ENCODE measurements around the gene AXIN2. TPM values are rescaled to one million over a fixed set of nuclear protein-coding genes. Genes with fewer than 3 reads are reported as not detected.

Gene AXIN2
- total RNA-seq, 1 donor from 2014 or later: 88.7 TPM

- H3K36me3 Mint-ChIP-seq: no peaks in the 10 kb centered on the region
- H3K4me1 Mint-ChIP-seq: peaks cover 15% of the 10 kb centered on the region
- DNase-seq (ENCODE audit: low spot score in 2 of 2, unreplicated experiment in 2 of 2): peak in 1 of 2 experiments; percentile 55
- no peak overlapping the region for H3K4me3 Mint-ChIP-seq
- H3K27ac Mint-ChIP-seq: peak overlapping the region; percentile 91
- H3K27me3 Mint-ChIP-seq (ENCODE audit: low read depth): no peaks in the 10 kb centered on the region
- TF ChIP-seq, protein P1, sequence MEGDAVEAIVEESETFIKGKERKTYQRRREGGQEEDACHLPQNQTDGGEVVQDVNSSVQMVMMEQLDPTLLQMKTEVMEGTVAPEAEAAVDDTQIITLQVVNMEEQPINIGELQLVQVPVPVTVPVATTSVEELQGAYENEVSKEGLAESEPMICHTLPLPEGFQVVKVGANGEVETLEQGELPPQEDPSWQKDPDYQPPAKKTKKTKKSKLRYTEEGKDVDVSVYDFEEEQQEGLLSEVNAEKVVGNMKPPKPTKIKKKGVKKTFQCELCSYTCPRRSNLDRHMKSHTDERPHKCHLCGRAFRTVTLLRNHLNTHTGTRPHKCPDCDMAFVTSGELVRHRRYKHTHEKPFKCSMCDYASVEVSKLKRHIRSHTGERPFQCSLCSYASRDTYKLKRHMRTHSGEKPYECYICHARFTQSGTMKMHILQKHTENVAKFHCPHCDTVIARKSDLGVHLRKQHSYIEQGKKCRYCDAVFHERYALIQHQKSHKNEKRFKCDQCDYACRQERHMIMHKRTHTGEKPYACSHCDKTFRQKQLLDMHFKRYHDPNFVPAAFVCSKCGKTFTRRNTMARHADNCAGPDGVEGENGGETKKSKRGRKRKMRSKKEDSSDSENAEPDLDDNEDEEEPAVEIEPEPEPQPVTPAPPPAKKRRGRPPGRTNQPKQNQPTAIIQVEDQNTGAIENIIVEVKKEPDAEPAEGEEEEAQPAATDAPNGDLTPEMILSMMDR (IDR thresholded peaks at IDR 0.05; ENCODE audit: unreplicated experiment): no peak
- no peaks in the 10 kb centered on the region for H3K9me3 Mint-ChIP-seq
Measured at GRCh38 chr17:65564793-65565192, 3.3 kb upstream of the AXIN2 start.

DNA sequence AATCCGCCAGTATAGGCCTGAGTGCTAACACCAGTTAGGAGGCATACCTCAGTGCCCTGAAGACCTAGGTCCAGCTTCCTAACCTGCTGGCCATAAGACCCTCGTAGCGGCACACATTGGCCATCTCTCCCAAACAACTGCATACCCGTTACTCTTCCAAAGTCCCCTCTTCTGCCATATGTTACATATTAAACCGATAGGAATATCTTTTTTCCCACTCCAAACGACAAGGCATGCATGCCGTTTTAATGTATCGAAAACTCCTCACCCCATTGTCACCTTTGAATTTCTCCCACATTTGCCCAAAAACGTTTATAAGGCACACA is 721 bp upstream of the AXIN2 start:
- peak overlapping the region; percentile 96 for H3K27ac Mint-ChIP-seq
- H3K36me3 Mint-ChIP-seq: no peaks in the 10 kb centered on the region
- H3K4me1 Mint-ChIP-seq: peaks cover 20% of the 10 kb centered on the region
- H3K27me3 Mint-ChIP-seq (ENCODE audit: low read depth): no peaks in the 10 kb centered on the region
- TF ChIP-seq, protein P1 (IDR thresholded peaks at IDR 0.05; ENCODE audit: unreplicated experiment): no peak
- H3K9me3 Mint-ChIP-seq: no peaks in the 10 kb centered on the region
- H3K4me3 Mint-ChIP-seq: peak overlapping the region; percentile 73
- DNase-seq (ENCODE audit: low spot score in 2 of 2, unreplicated experiment in 2 of 2): no peak

GRCh38 chr17:65560628-65561451 is 608 bp downstream of the AXIN2 start:
- peak overlapping the region; percentile 64 for H3K4me3 Mint-ChIP-seq
- H3K27me3 Mint-ChIP-seq (ENCODE audit: low read depth): no peaks in the 10 kb centered on the region
- TF ChIP-seq, protein P1 (IDR thresholded peaks at IDR 0.05; ENCODE audit: unreplicated experiment): no peak
- H3K4me1 Mint-ChIP-seq: peaks cover 20% of the 10 kb centered on the region
- peak overlapping the region; percentile 79 for H3K27ac Mint-ChIP-seq
- no peaks in the 10 kb centered on the region for H3K9me3 Mint-ChIP-seq
- H3K36me3 Mint-ChIP-seq: no peaks in the 10 kb centered on the region
- DNase-seq (ENCODE audit: low spot score in 2 of 2, unreplicated experiment in 2 of 2): peak; percentile 85 to 88

GRCh38 chr17:65559804-65560627 is 1.4 kb downstream of the AXIN2 start:
- peaks cover 16% of the 10 kb centered on the region for H3K4me1 Mint-ChIP-seq
- TF ChIP-seq, protein P1 (IDR thresholded peaks at IDR 0.05; ENCODE audit: unreplicated experiment): peak; percentile 12
- H3K27ac Mint-ChIP-seq: no peak overlapping the region
- DNase-seq (ENCODE audit: low spot score in 2 of 2, unreplicated experiment in 2 of 2): peak; percentile 58 to 78
- H3K9me3 Mint-ChIP-seq: no peaks in the 10 kb centered on the region
- H3K4me3 Mint-ChIP-seq: no peak overlapping the region
- no peaks in the 10 kb centered on the region for H3K27me3 Mint-ChIP-seq (ENCODE audit: low read depth)
- no peaks in the 10 kb centered on the region for H3K36me3 Mint-ChIP-seq

DNA sequence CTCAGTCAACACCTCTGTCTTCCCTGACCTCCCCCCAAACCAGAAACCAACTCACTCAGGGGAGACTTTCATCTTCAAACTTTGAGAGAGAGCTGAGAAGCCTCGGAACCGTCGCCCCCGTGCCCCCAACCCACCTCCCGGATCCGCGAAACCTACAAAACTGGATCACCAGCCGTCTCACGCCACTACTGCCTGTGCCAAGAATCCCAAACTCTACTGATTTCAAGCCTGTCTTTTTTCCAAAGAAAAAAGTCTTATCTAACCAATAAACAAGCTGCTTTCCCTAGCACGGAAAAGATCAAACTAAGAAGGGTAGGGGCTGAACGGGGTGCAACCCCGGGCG is 2.0 kb downstream of the AXIN2 start:
- TF ChIP-seq, protein P1 (IDR thresholded peaks at IDR 0.05; ENCODE audit: unreplicated experiment): no peak
- Mint-ChIP-seq H3K4me1 (peaks cover 12% of the 10 kb centered on the region), H3K4me3 (no peak overlapping the region), H3K27ac (no peak overlapping the region), H3K36me3 (no peaks in the 10 kb centered on the region), H3K27me3 (ENCODE audit: low read depth) (no peaks in the 10 kb centered on the region), H3K9me3 (no peaks in the 10 kb centered on the region)
- DNase-seq (ENCODE audit: low spot score in 2 of 2, unreplicated experiment in 2 of 2): no peak
